Suprapubic skin (tissue), 4 donors: ENCODE results near the gene CKB. TPM values are rescaled to one million over a fixed set of nuclear protein-coding genes. Genes with fewer than 3 reads are reported as not detected.

ENCODE experiments used
- DNase-seq, 2 donors: peaks; one replicate each; pipeline ENCODE4 v3.0.0-alpha.2; 2019; ENCODE audit warnings: low spot score in 2 of 2
- H3K27ac ChIP-seq: fragments of 200-600 bp; sonication (generic); one replicate; pipeline ENCODE4 v1.5.1; 2019
- H3K27me3 ChIP-seq: fragments of 200-600 bp; sonication (generic); one replicate; pipeline ENCODE4 v1.5.1; 2019
- H3K36me3 ChIP-seq: fragments of 200-600 bp; sonication (generic); one replicate; pipeline ENCODE4 v1.5.1; 2019
- H3K4me1 ChIP-seq: fragments of 200-600 bp; sonication (generic); one replicate; pipeline ENCODE4 v1.5.1; 2019
- H3K4me3 ChIP-seq: fragments of 200-600 bp; sonication (generic); one replicate; pipeline ENCODE4 v1.5.1; 2019; ENCODE audit warnings: mild to moderate bottlenecking
- H3K9me3 ChIP-seq: fragments of 200-600 bp; sonication (generic); one replicate; pipeline ENCODE4 v1.5.1; 2019
- EP300 ChIP-seq: sonication (generic); formaldehyde crosslinking; IDR thresholded peaks from one replicate; pipeline ENCODE4 v1.6.1; 2017; ENCODE audit warnings: antibody characterized with exemption
- POLR2A ChIP-seq, 2 donors: fragments of 450-650 bp; IDR thresholded peaks; one replicate each; pipeline ENCODE4 v1.6.1; 2017; ENCODE audit warnings: antibody characterized with exemption in 2 of 2, mild to moderate bottlenecking in 2 of 2, moderate library complexity in 2 of 2
- POLR2AphosphoS5 ChIP-seq, 3 donors: sonication (generic); formaldehyde crosslinking; IDR thresholded peaks; one replicate each; pipeline ENCODE4 v1.6.1; 2017; ENCODE audit warnings: antibody characterized with exemption in 3 of 3
- WGBS: methylation state at CpG from one replicate; pipeline ENCODE4 v1.1.5; 2018; 5-methylcytosine and 5-hydroxymethylcytosine counted together
- total RNA-seq, 4 donors: library from RNA; depleted of rRNA; stranded (reverse); fragments of >200 nt; gene quantifications; one replicate each; pipeline ENCODE4 v1.1.0, GENCODE V29; 2016
- TF ChIP-seq, protein P1 (sequence below), 2 donors: fragments of 200-600 bp in 1 of 2; fragments of 450-650 bp in 1 of 2; sonication (generic) in 1 of 2; IDR thresholded peaks; one replicate each; pipeline ENCODE4 v1.5.1; 2016 to 2019; ENCODE audit warnings: antibody characterized with exemption in 2 of 2, mild to moderate bottlenecking in 1 of 2, moderate library complexity in 1 of 2

CKB gene
- total RNA-seq, 4 donors from 2014 or later: 107 to 172 (median 128) TPM

DNA sequence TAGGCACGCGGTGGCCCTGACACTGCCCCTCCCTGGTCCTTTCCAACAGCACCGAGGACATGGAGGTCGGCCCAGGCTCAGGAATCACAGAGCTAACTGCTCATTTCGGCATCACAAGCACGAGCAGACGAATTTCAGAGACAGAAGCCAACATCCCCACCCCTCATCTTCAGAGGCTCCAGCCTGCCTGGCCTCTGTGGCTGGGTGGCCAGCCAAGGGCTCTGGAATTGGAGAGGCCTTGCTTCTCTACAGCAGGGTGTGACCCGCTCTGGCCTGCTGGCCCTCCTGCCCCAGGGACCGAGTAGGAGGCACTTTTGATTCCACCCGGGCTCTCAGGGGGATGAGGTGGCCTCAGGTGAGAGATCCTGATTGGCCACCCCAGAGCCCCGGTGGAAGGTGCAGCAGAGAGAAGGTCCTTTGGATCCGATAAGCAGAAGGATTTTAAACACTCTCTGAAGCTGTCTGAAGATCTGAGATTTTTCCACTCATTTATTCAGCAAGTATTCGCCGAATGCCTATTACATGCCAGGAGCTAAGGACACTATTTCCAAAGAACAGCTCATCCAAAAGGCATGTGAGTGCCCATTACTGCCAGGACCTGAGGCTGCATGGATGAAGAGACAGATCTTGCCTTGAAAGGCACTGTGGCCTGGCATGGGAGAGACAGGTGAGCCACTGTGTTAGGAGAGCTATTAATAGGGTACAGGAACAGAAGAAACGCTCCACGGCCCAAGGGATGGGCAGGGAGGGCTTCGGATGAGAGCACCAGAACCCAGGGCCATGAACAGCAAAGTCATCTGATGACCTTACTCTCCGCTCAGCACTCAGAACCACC, 29.6 kb upstream of the CKB start:
- H3K9me3 ChIP-seq: no peaks in the 10 kb centered on the region
- H3K4me1 ChIP-seq: peaks cover 55% of the 10 kb centered on the region
- peak in 1 of 3 donors; percentile 28 for TF ChIP-seq POLR2AphosphoS5 (IDR thresholded peaks at IDR 0.05)
- TF ChIP-seq, protein P1, sequence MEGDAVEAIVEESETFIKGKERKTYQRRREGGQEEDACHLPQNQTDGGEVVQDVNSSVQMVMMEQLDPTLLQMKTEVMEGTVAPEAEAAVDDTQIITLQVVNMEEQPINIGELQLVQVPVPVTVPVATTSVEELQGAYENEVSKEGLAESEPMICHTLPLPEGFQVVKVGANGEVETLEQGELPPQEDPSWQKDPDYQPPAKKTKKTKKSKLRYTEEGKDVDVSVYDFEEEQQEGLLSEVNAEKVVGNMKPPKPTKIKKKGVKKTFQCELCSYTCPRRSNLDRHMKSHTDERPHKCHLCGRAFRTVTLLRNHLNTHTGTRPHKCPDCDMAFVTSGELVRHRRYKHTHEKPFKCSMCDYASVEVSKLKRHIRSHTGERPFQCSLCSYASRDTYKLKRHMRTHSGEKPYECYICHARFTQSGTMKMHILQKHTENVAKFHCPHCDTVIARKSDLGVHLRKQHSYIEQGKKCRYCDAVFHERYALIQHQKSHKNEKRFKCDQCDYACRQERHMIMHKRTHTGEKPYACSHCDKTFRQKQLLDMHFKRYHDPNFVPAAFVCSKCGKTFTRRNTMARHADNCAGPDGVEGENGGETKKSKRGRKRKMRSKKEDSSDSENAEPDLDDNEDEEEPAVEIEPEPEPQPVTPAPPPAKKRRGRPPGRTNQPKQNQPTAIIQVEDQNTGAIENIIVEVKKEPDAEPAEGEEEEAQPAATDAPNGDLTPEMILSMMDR (IDR thresholded peaks at IDR 0.05): no peak
- H3K27ac ChIP-seq: peak overlapping the region; percentile 75
- 39% methylated on average over 13 of the region's 18 CpGs for WGBS
- DNase-seq: peak; percentile 80
- no peaks in the 10 kb centered on the region for H3K36me3 ChIP-seq
- no peaks in the 10 kb centered on the region for H3K27me3 ChIP-seq
- H3K4me3 ChIP-seq: no peak overlapping the region

DNA sequence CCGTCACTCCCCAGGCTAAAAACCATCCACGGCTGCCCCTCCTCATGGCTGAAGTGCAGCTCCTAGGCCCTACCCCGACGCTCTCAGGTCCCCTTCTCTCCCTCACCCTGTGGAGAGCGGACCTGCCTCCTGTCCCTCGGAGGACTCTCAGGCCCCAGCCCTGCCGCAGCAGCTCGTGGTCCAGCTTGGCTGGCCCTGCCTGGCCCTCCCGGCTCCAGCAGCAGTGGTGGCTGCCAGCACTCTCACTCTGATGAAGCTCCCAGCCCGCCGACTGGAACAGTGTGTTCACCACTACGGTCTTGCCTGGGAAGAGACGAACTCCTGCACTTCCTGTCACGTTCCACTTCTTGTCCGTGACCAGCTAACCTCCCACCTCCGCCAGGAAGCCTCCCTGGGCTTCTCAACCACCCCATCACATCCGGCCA, 28.7 kb upstream of the CKB start:
- peak; percentile 82 to 84 for DNase-seq
- Histone ChIP-seq H3K4me1 (peaks cover 57% of the 10 kb centered on the region), H3K36me3 (no peaks in the 10 kb centered on the region), H3K27me3 (no peaks in the 10 kb centered on the region), H3K4me3 (peak overlapping the region; percentile 9), H3K9me3 (no peaks in the 10 kb centered on the region), H3K27ac (peak overlapping the region; percentile 75)
- 55% methylated on average over 16 of the region's 17 CpGs for WGBS
- TF ChIP-seq POLR2AphosphoS5 (IDR thresholded peaks at IDR 0.05) (no peak), EP300 (no peak), POLR2A (IDR thresholded peaks at IDR 0.05) (no peak)
- TF ChIP-seq, protein P1 (IDR thresholded peaks at IDR 0.05): no peak

DNA sequence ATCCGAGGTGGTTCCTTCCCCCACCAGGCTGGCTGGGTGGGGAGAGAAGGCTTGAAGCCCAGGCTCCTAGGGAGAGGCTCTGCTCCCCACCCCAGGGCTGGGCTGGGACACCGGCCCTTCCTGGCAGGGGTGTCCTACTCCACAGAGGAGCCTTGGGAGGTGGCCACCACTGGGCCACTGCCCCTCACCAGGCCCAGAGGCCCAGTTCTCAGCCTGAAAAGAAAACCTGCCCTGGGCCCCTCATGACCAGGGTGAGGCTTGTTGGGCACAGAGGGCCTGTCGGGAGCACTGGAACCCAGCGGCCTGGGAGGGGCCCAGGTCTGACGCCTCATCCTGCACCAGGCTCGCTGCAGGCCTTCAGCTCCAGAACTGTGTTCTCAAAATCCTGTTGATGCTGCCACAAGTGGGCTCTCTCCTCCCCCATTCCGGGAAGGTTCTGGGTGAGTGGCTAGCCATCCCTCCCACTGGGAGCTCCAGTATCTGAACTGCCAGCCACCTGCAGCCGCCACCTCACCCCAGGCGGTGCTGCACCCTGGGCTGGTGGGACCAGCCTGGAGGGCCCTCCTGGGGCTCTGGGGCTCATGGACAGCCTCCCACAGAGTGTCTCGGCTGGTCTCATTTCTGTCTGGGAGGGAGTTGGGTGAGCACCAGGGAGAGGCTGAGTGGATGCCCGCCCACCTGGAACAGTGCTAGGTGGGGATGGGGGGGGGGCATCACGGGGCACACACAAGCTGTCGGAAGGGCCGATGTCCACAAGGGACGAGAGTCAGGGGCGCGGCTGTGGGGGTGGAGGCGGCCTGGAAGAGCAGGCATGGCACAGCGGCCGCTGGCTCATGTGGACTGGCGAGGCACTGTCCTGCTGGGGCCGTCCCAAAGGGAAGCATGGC, 28.1 kb upstream of the CKB start:
- TF ChIP-seq, protein P1 (IDR thresholded peaks at IDR 0.05): no peak
- no peak for TF ChIP-seq POLR2AphosphoS5 (IDR thresholded peaks at IDR 0.05)
- no peak for TF ChIP-seq EP300
- no peak for TF ChIP-seq POLR2A (IDR thresholded peaks at IDR 0.05)
- peak overlapping the region; percentile 9 for H3K4me3 ChIP-seq
- WGBS: 40% methylated on average over 16 of the region's 22 CpGs
- H3K36me3 ChIP-seq: no peaks in the 10 kb centered on the region
- no peaks in the 10 kb centered on the region for H3K9me3 ChIP-seq
- H3K4me1 ChIP-seq: peaks cover 62% of the 10 kb centered on the region
- peak overlapping the region; percentile 75 for H3K27ac ChIP-seq
- no peaks in the 10 kb centered on the region for H3K27me3 ChIP-seq
- peak in 1 of 2 donors; percentile 76 for DNase-seq

DNA sequence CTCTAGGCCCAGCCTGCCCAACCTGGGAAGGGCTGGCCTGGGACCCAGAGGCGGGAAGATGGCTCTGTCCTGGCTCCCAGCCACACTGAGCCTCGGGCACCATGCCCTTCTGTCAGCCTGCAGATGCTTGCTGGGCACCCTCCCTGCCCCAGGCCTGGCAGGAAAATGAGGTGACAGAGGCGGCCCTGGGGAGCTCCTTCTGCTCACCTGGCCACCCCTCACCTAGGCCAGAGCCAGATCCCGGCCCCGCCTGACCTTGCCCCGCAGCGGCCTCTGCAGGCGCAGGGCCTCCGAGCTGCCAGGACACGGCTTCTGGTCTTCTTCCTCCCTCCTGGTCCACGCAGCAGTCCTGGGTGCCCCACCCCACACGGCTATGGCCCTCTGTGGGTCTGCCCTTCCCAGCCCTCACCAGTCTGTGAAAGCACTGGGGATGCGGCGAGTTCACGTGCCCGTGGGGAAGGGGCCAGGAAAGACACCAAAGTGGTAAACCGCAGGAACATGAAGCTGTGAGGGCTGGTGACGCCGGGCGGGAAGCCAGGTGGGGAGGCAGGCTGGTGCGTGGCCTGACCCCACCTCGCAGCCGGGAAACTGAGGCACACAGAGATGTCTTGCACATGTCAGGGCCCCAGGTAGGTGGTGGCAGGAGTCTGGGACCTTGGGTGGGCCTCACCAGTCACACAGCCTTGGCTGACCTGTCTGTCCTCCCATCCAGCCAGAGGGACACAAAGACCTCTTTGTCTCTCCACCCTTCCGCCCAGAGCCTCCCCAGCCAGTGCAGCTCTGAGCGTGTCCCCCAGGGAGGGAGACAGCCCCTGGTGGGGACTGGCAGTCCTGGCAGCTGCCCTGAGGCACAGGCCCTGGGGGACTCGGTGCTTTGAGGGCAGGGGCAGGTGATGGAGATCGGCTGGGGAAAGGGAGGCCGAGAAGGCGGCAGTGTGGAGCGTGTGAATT, 27.0 kb upstream of the CKB start:
- peaks cover 71% of the 10 kb centered on the region for H3K4me1 ChIP-seq
- peak overlapping the region; percentile 75 for H3K27ac ChIP-seq
- no peaks in the 10 kb centered on the region for H3K9me3 ChIP-seq
- no peak for TF ChIP-seq EP300
- TF ChIP-seq, protein P1 (IDR thresholded peaks at IDR 0.05): no peak
- TF ChIP-seq POLR2A (IDR thresholded peaks at IDR 0.05): no peak
- no peak for TF ChIP-seq POLR2AphosphoS5 (IDR thresholded peaks at IDR 0.05)
- 57% methylated on average over 25 of the region's 30 CpGs for WGBS
- no peaks in the 10 kb centered on the region for H3K27me3 ChIP-seq
- DNase-seq: peak; percentile 68 to 78
- no peak overlapping the region for H3K4me3 ChIP-seq
- no peaks in the 10 kb centered on the region for H3K36me3 ChIP-seq
